ENCODE measurements around the gene KRT74.
A peak's percentile ranks its signal among the peaks of the same experiment; 100 is the strongest.

The KRT74 gene

DNA sequence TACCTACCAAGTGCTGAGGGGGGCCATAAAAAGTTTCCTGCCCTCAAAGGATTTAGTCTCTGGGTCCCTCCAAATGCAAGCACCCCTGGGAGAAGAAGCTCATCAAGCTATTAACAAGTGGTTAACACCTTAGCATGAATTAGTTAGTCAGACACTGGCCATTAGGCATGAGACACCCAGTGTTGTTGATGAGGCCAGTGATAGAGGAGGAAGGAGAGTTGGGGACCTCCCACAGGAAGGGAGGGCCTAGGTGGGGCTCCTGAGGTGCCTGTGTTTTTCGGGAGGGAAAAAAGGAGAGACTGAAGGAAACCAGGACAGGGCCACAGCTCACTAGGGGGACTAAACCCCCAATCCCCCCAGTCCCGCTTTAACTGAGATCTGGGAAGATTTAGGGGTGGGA is 16.2 kb downstream of the KRT74 start:
- no peak for DNase-seq (ENCODE audit: low spot score)
- no peak overlapping the region for H3K14ac ChIP-seq (ENCODE audit: low read length)
- no peak overlapping the region for H3K4me2 ChIP-seq (ENCODE audit: insufficient read depth, low read length, poor library complexity, severe bottlenecking)
- H3K9ac ChIP-seq (ENCODE audit: low read depth, low read length, poor library complexity), result no peak overlapping the region
- H2AK5ac ChIP-seq (ENCODE audit: low read depth, low read length), result no peak overlapping the region
- H4K8ac ChIP-seq (ENCODE audit: low read depth, low read length), result no peak overlapping the region
- no peak overlapping the region for H3K4ac ChIP-seq (ENCODE audit: low read length)
- no peak overlapping the region for H2BK5ac ChIP-seq (ENCODE audit: low read length)
- H2AFZ ChIP-seq (ENCODE audit: low read length), result no peak overlapping the region
- no peak overlapping the region for H3K4me3 ChIP-seq (ENCODE audit: low read length in 2 of 2)
- H2BK15ac ChIP-seq (ENCODE audit: low read length), result no peak overlapping the region
- H3K9me3 ChIP-seq (replicated peaks in 1 of 2; ENCODE audit: control insufficient read depth in 2 of 2, insufficient read depth in 1 of 2, low read depth in 1 of 2, low read length in 2 of 2), result no peaks in the 10 kb centered on the region
- no peak overlapping the region for H3K18ac ChIP-seq (ENCODE audit: low read length)
- no peak overlapping the region for H3K23ac ChIP-seq (ENCODE audit: low read depth, low read length, poor library complexity)
- no peak overlapping the region for H2BK120ac ChIP-seq (ENCODE audit: low read depth, low read length)
- no peak overlapping the region for H3K27ac ChIP-seq (replicated peaks; ENCODE audit: low read length)
- no CpG with 5 or more reads among the region's 2 CpGs for WGBS, 2 donors (ENCODE audit: extremely low coverage in 2 of 2, insufficient read length in 2 of 2, insufficient replicate concordance in 1 of 2)
- no peaks in the 10 kb centered on the region for H3K79me1 ChIP-seq (ENCODE audit: low read depth, low read length)
- H3K4me1 ChIP-seq (ENCODE audit: control insufficient read depth in 2 of 2, insufficient read depth in 1 of 2, low read depth in 1 of 2, low read length in 2 of 2), result no peaks in the 10 kb centered on the region
- no peaks in the 10 kb centered on the region for H3K36me3 ChIP-seq (replicated peaks in 1 of 2; ENCODE audit: control insufficient read depth in 2 of 2, insufficient read depth in 2 of 2, low read length in 2 of 2)
- H4K91ac ChIP-seq (ENCODE audit: low read depth, low read length, poor library complexity), result no peak overlapping the region
- H2BK12ac ChIP-seq (ENCODE audit: low read length), result no peak overlapping the region
- peaks cover 0 to 5% (median 0%) of the 10 kb centered on the region in 3 experiments for H3K27me3 ChIP-seq (ENCODE audit: control insufficient read depth in 3 of 3, insufficient read depth in 3 of 3, low read depth in 1 of 3, low read length in 3 of 3)

DNA sequence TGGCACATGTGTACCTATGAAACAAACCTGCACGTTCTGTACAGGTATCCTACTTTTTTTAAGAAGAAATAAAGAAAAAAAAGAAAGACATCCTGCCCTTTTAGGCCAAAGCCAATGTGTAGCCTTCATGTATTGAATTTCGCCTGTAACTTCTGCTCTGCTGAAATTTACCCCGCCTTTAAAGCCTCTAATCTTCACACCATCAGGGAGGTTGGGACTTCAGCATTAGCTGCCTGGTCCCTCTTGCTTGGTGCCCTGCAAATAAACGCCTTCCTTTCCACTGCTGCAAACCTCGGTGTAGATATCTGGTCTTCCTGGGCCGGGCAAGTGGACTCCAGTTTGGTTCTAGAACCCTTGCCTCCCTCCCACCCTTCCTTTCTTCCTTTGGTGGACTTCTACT is 18.1 kb downstream of the KRT74 start:
- no peak overlapping the region for H3K23ac ChIP-seq (ENCODE audit: low read depth, low read length, poor library complexity)
- H3K36me3 ChIP-seq (replicated peaks in 1 of 2; ENCODE audit: control insufficient read depth in 2 of 2, insufficient read depth in 2 of 2, low read length in 2 of 2), result no peaks in the 10 kb centered on the region
- no peak overlapping the region for H3K4ac ChIP-seq (ENCODE audit: low read length)
- no peak overlapping the region for H3K18ac ChIP-seq (ENCODE audit: low read length)
- no peak overlapping the region for H4K8ac ChIP-seq (ENCODE audit: low read depth, low read length)
- no peak overlapping the region for H3K14ac ChIP-seq (ENCODE audit: low read length)
- H3K4me1 ChIP-seq (ENCODE audit: control insufficient read depth in 2 of 2, insufficient read depth in 1 of 2, low read depth in 1 of 2, low read length in 2 of 2), result no peaks in the 10 kb centered on the region
- peaks cover 0 to 7% (median 0%) of the 10 kb centered on the region in 3 experiments for H3K27me3 ChIP-seq (ENCODE audit: control insufficient read depth in 3 of 3, insufficient read depth in 3 of 3, low read depth in 1 of 3, low read length in 3 of 3)
- no peak overlapping the region for H2BK5ac ChIP-seq (ENCODE audit: low read length)
- no peak overlapping the region for H3K27ac ChIP-seq (replicated peaks; ENCODE audit: low read length)
- no peak overlapping the region for H3K4me2 ChIP-seq (ENCODE audit: insufficient read depth, low read length, poor library complexity, severe bottlenecking)
- H2BK15ac ChIP-seq (ENCODE audit: low read length), result no peak overlapping the region
- H2BK12ac ChIP-seq (ENCODE audit: low read length), result no peak overlapping the region
- H3K9me3 ChIP-seq (replicated peaks in 1 of 2; ENCODE audit: control insufficient read depth in 2 of 2, insufficient read depth in 1 of 2, low read depth in 1 of 2, low read length in 2 of 2), result no peaks in the 10 kb centered on the region
- H3K9ac ChIP-seq (ENCODE audit: low read depth, low read length, poor library complexity), result no peak overlapping the region
- WGBS, 2 donors (ENCODE audit: extremely low coverage in 2 of 2, insufficient read length in 2 of 2, insufficient replicate concordance in 1 of 2), result no CpG with 5 or more reads among the region's 6 CpGs
- no peak overlapping the region for H2AK5ac ChIP-seq (ENCODE audit: low read depth, low read length)
- H2AFZ ChIP-seq (ENCODE audit: low read length), result no peak overlapping the region
- H2BK120ac ChIP-seq (ENCODE audit: low read depth, low read length), result no peak overlapping the region
- no peak overlapping the region for H3K4me3 ChIP-seq (ENCODE audit: low read length in 2 of 2)
- no peak for DNase-seq (ENCODE audit: low spot score)
- H4K91ac ChIP-seq (ENCODE audit: low read depth, low read length, poor library complexity), result no peak overlapping the region
- no peaks in the 10 kb centered on the region for H3K79me1 ChIP-seq (ENCODE audit: low read depth, low read length)

DNA sequence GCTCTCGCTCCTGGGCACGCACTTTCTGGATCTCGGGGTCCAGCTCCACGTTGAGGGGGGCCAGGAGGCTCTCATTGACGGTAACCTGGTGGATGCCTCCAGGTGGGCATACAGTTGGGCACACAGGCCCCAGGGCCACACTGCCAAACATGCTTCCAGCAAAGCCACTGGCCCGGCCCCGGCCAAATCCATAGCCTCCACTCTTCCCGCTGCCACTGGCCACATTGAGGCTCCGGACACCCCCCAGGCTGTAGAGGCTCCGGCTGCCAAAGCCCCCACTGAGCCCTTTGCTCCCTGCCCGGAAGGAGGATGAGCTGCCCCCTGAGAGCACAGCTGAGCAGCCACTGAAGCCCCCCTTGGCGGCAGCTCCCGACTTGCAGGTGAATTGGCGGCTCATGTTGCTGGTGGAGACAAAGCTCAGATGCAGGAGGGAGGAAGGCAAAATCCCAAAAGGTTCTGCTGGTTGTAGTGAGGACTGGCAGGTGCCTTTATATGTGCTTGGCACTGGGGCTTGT is 20.9 kb downstream of the KRT74 start, which contains the start of gene KRT71:
Gene KRT71, minus strand, starts transcription at position 465 of the 515 bp plus-strand sequence. Its CDS starts 68 bp downstream, at position 397.
- Histone ChIP-seq H3K36me3 (replicated peaks in 1 of 2; ENCODE audit: control insufficient read depth in 2 of 2, insufficient read depth in 2 of 2, low read length in 2 of 2) (no peaks in the 10 kb centered on the region), H3K27ac (replicated peaks; ENCODE audit: low read length) (no peak within 1 kb of the TSS), H4K91ac (ENCODE audit: low read depth, low read length, poor library complexity) (no peak within 1 kb of the TSS), H3K4me1 (ENCODE audit: control insufficient read depth in 2 of 2, insufficient read depth in 1 of 2, low read depth in 1 of 2, low read length in 2 of 2) (no peaks in the 10 kb centered on the region), H2BK15ac (ENCODE audit: low read length) (no peak within 1 kb of the TSS), H3K4ac (ENCODE audit: low read length) (no peak within 1 kb of the TSS), H3K27me3 (ENCODE audit: control insufficient read depth in 3 of 3, insufficient read depth in 3 of 3, low read depth in 1 of 3, low read length in 3 of 3) (peaks cover 0 to 7% (median 0%) of the 10 kb centered on the region in 3 experiments), H2AFZ (ENCODE audit: low read length) (no peak within 1 kb of the TSS), H3K14ac (ENCODE audit: low read length) (no peak within 1 kb of the TSS), H3K4me2 (ENCODE audit: insufficient read depth, low read length, poor library complexity, severe bottlenecking) (no peak within 1 kb of the TSS), H3K18ac (ENCODE audit: low read length) (no peak within 1 kb of the TSS), H2BK5ac (ENCODE audit: low read length) (no peak within 1 kb of the TSS), H2AK5ac (ENCODE audit: low read depth, low read length) (peak within 1 kb of the TSS; percentile 12), H2BK120ac (ENCODE audit: low read depth, low read length) (no peak within 1 kb of the TSS), H3K79me1 (ENCODE audit: low read depth, low read length) (no peaks in the 10 kb centered on the region), H3K9me3 (replicated peaks in 1 of 2; ENCODE audit: control insufficient read depth in 2 of 2, insufficient read depth in 1 of 2, low read depth in 1 of 2, low read length in 2 of 2) (no peaks in the 10 kb centered on the region), H3K4me3 (ENCODE audit: low read length in 2 of 2) (no peak within 1 kb of the TSS), H4K8ac (ENCODE audit: low read depth, low read length) (no peak within 1 kb of the TSS), H2BK12ac (ENCODE audit: low read length) (no peak within 1 kb of the TSS), H3K9ac (ENCODE audit: low read depth, low read length, poor library complexity) (peak within 1 kb of the TSS; percentile 9), H3K23ac (ENCODE audit: low read depth, low read length, poor library complexity) (no peak within 1 kb of the TSS)
- no peak for DNase-seq (ENCODE audit: low spot score)
- WGBS, 2 donors (ENCODE audit: extremely low coverage in 2 of 2, insufficient read length in 2 of 2, insufficient replicate concordance in 1 of 2), result no CpG with 5 or more reads among the region's 14 CpGs

DNA sequence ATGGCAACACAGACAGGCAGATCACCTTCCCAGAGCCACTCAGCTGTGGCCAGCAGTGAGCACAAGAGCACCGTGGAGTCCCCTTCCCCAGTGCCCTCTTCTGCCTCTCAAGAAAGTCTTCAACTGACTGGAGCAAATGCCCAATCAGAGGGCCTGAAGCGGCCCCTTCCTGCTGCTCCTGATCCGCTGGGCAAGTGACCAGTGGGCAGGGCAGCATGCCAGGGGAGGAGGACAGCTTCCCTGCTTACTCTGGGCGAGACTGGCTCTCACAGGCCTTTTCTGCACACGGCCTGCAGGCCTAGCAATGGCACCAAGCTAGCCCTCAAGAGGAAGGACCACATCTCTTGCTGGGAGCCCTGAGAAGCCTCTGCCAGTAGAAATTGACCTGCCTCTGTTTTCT is 21.6 kb downstream of the KRT74 start:
- H3K79me1 ChIP-seq (ENCODE audit: low read depth, low read length), result no peaks in the 10 kb centered on the region
- no peak overlapping the region for H3K4ac ChIP-seq (ENCODE audit: low read length)
- H4K91ac ChIP-seq (ENCODE audit: low read depth, low read length, poor library complexity), result no peak overlapping the region
- H2BK15ac ChIP-seq (ENCODE audit: low read length), result no peak overlapping the region
- no peak overlapping the region for H3K27ac ChIP-seq (replicated peaks; ENCODE audit: low read length)
- no peak overlapping the region for H2AFZ ChIP-seq (ENCODE audit: low read length)
- H3K9me3 ChIP-seq (replicated peaks in 1 of 2; ENCODE audit: control insufficient read depth in 2 of 2, insufficient read depth in 1 of 2, low read depth in 1 of 2, low read length in 2 of 2), result no peaks in the 10 kb centered on the region
- no peak overlapping the region for H3K23ac ChIP-seq (ENCODE audit: low read depth, low read length, poor library complexity)
- DNase-seq (ENCODE audit: low spot score), result no peak
- no peak overlapping the region for H2BK120ac ChIP-seq (ENCODE audit: low read depth, low read length)
- H3K14ac ChIP-seq (ENCODE audit: low read length), result no peak overlapping the region
- no peak overlapping the region for H2AK5ac ChIP-seq (ENCODE audit: low read depth, low read length)
- WGBS, 2 donors (ENCODE audit: extremely low coverage in 2 of 2, insufficient read length in 2 of 2, insufficient replicate concordance in 1 of 2), result no CpG with 5 or more reads among the region's 5 CpGs
- peaks cover 0 to 7% (median 0%) of the 10 kb centered on the region in 3 experiments for H3K27me3 ChIP-seq (ENCODE audit: control insufficient read depth in 3 of 3, insufficient read depth in 3 of 3, low read depth in 1 of 3, low read length in 3 of 3)
- no peak overlapping the region for H3K4me3 ChIP-seq (ENCODE audit: low read length in 2 of 2)
- no peak overlapping the region for H2BK12ac ChIP-seq (ENCODE audit: low read length)
- H3K4me1 ChIP-seq (ENCODE audit: control insufficient read depth in 2 of 2, insufficient read depth in 1 of 2, low read depth in 1 of 2, low read length in 2 of 2), result no peaks in the 10 kb centered on the region
- no peaks in the 10 kb centered on the region for H3K36me3 ChIP-seq (replicated peaks in 1 of 2; ENCODE audit: control insufficient read depth in 2 of 2, insufficient read depth in 2 of 2, low read length in 2 of 2)
- H3K9ac ChIP-seq (ENCODE audit: low read depth, low read length, poor library complexity), result no peak overlapping the region
- H3K4me2 ChIP-seq (ENCODE audit: insufficient read depth, low read length, poor library complexity, severe bottlenecking), result no peak overlapping the region
- H3K18ac ChIP-seq (ENCODE audit: low read length), result no peak overlapping the region
- H4K8ac ChIP-seq (ENCODE audit: low read depth, low read length), result no peak overlapping the region
- no peak overlapping the region for H2BK5ac ChIP-seq (ENCODE audit: low read length)
